HepG2 (cell line): ENCODE data around the gene GALNTL6.

Source experiments
- POLR2AphosphoS5 ChIP-seq: IDR thresholded peaks from 2 replicates; pipeline ENCODE4 v1.6.1; 2012; ENCODE audit warnings: low read depth, low read length
- RNF2 ChIP-seq: fragments of 450-650 bp; conservative IDR thresholded peaks from 2 replicates; pipeline ENCODE4 v1.6.1; 2016; ENCODE audit warnings: low read depth

GRCh38 chr4:172521680-172522079, 708.5 kb downstream of the GALNTL6 start:
- TF ChIP-seq POLR2AphosphoS5 (no peak), RNF2 (no peak)
